Measurements from ENCODE around the gene BRAT1. TPM values are rescaled to one million over a fixed set of nuclear protein-coding genes. Genes with fewer than 3 reads are reported as not detected.

The BRAT1 gene
- total RNA-seq, 2 donors from 2014 or later: 42.1 to 42.7 TPM

DNA sequence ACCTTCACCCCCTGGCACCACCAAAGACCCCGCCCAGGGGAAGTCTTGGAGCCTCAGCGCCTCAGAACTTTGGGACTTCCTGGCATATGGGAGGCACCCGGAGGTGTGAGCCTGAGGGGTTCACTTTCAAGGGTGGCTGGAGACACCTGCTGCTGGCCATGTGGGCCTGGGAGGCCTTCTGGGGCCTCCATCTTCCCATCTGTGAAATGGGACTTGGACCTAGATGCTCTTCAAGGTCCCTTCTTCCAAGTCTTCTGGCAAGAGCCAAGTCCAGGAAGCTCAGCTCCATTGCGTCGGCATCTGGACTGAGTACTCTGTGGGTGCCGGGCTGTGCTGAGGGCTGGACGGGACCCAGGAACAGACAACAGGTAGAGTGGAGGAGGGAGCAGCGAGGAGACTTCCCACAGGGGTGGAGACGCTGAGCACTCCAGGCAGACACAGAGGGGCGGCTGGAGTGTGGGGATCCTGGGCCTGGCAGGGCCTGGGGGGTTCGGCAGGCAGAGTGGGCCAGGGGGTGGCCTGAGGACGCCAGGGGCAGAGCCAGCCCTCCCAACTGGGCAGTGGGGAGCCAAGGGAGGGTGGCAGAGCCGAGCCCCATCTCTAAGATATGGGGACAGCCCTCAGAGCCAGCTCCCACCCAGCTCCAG is 45.1 kb downstream of the BRAT1 start:
- 86 to 92% methylated on average over 7 to 13 of the region's 13 CpGs for WGBS, 2 experiments (ENCODE audit: insufficient coverage in 1 of 2, insufficient read length in 1 of 2)
- Histone ChIP-seq H3K27me3 (ENCODE audit: control insufficient read depth, insufficient read depth, low read length, poor library complexity, severe bottlenecking) (no peaks in the 10 kb centered on the region), H3K36me3 (ENCODE audit: control insufficient read depth, insufficient read depth, low read length) (no peaks in the 10 kb centered on the region), H3K4me1 (ENCODE audit: control insufficient read depth, insufficient read depth, low read length) (peaks cover 15% of the 10 kb centered on the region), H3K27ac (ENCODE audit: low read depth, low read length) (no peak overlapping the region), H3K9me3 (ENCODE audit: control insufficient read depth, low read length) (no peaks in the 10 kb centered on the region), H3K9ac (ENCODE audit: extremely low read depth, low read length, poor library complexity, severe bottlenecking) (no peak overlapping the region), H3K4me3 (ENCODE audit: low read length) (no peak overlapping the region)
- no peaks in the 10 kb centered on the region for H3K27me3 Mint-ChIP-seq (ENCODE audit: insufficient read depth)
- peaks cover 27% of the 10 kb centered on the region for H3K4me1 Mint-ChIP-seq
- TF ChIP-seq, protein P1, sequence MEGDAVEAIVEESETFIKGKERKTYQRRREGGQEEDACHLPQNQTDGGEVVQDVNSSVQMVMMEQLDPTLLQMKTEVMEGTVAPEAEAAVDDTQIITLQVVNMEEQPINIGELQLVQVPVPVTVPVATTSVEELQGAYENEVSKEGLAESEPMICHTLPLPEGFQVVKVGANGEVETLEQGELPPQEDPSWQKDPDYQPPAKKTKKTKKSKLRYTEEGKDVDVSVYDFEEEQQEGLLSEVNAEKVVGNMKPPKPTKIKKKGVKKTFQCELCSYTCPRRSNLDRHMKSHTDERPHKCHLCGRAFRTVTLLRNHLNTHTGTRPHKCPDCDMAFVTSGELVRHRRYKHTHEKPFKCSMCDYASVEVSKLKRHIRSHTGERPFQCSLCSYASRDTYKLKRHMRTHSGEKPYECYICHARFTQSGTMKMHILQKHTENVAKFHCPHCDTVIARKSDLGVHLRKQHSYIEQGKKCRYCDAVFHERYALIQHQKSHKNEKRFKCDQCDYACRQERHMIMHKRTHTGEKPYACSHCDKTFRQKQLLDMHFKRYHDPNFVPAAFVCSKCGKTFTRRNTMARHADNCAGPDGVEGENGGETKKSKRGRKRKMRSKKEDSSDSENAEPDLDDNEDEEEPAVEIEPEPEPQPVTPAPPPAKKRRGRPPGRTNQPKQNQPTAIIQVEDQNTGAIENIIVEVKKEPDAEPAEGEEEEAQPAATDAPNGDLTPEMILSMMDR (conservative IDR thresholded peaks at IDR 0.05): no peak
- no peak overlapping the region for H3K4me3 Mint-ChIP-seq
- H3K36me3 Mint-ChIP-seq (ENCODE audit: low read depth): no peaks in the 10 kb centered on the region
- H3K27ac Mint-ChIP-seq: no peak overlapping the region
- no peaks in the 10 kb centered on the region for H3K9me3 Mint-ChIP-seq
- DNase-seq: no peak

DNA sequence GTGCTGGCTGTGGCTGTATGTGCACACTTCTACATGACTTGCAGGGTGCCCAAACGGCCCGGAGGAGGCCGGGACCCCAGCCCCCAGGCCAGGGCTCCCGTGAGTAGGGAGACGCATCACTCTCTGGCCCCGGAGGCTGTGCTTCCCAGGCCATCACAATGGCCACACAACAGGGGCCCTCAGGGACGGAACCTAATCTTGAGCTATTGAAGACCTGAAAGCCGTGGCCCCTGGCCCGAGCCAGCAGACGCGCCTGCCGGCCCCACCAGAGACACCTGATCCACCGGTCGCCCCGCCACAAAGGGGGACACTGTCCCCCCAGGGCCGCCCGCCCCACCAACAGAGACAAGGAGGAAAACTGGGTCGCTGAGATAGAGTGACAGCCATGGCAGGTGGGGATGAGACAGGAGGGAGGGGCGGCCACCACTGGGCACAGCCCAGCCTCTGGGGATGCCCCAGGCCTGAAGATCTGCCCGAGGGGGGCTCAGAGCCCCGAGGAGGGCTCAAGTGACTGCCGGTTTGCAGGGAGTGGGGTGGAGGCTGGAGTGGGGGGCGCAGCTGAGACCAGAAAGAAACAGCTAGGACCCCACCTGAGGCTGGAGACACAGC is 45.9 kb downstream of the BRAT1 start:
- Histone ChIP-seq H3K4me3 (ENCODE audit: low read length) (no peak overlapping the region), H3K27me3 (ENCODE audit: control insufficient read depth, insufficient read depth, low read length, poor library complexity, severe bottlenecking) (no peaks in the 10 kb centered on the region), H3K4me1 (ENCODE audit: control insufficient read depth, insufficient read depth, low read length) (peaks cover 15% of the 10 kb centered on the region), H3K27ac (ENCODE audit: low read depth, low read length) (peak overlapping the region; percentile 60), H3K9me3 (ENCODE audit: control insufficient read depth, low read length) (no peaks in the 10 kb centered on the region), H3K36me3 (ENCODE audit: control insufficient read depth, insufficient read depth, low read length) (no peaks in the 10 kb centered on the region), H3K9ac (ENCODE audit: extremely low read depth, low read length, poor library complexity, severe bottlenecking) (no peak overlapping the region)
- Mint-ChIP-seq H3K9me3 (no peaks in the 10 kb centered on the region), H3K4me1 (peaks cover 27% of the 10 kb centered on the region), H3K27ac (no peak overlapping the region), H3K36me3 (ENCODE audit: low read depth) (no peaks in the 10 kb centered on the region), H3K4me3 (no peak overlapping the region), H3K27me3 (ENCODE audit: insufficient read depth) (no peaks in the 10 kb centered on the region)
- WGBS, 2 experiments (ENCODE audit: insufficient coverage in 1 of 2, insufficient read length in 1 of 2): 70 to 85% methylated on average over 4 to 23 of the region's 23 CpGs
- DNase-seq: no peak
- TF ChIP-seq, protein P1 (conservative IDR thresholded peaks at IDR 0.05): peak; percentile 19

DNA sequence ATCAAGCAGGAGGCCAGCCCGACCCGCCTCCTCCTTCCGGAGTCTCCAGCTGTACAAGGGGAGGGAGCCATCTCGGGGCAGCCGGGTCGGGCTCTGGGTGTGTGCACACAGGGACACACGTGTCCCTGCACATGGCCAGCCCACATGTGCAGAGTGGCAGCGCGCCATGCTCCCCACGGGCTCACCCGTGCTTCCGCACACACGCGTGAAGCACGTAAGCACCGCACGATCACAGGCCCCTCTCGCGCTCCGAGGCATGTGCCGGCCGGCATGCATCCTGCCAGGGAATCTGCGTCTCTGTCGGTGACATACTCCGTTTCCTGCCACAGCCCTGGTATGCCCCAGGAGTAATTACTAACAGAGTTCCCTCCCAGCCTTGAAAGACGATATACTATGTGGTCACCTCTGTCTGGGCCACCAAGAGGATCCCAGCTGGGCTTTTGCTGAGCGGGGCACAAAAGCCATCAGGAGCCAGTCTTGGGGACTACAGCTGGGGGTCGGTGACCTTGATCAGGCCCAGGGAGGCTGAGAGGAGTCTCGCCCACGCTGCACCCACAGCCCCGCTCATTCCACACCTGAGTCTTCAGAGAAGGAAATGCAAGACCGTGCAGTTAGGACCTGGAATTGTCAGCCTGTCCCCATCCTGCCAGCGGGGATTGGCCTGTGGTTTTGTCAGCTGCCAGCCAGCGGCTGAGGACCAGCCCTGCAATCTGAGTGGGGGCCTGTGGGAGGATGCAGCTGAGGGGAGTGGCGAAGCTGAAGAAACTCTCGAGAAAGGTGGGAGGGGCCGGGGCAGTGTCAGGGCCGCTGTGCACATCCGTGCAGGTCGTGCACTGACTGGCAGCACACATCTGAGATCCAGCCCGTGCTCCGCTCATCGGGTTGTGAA is 46.8 kb downstream of the BRAT1 start:
- Mint-ChIP-seq H3K9me3 (no peaks in the 10 kb centered on the region), H3K4me3 (no peak overlapping the region), H3K4me1 (peaks cover 27% of the 10 kb centered on the region), H3K36me3 (ENCODE audit: low read depth) (no peaks in the 10 kb centered on the region), H3K27ac (no peak overlapping the region), H3K27me3 (ENCODE audit: insufficient read depth) (no peaks in the 10 kb centered on the region)
- H3K36me3 ChIP-seq (ENCODE audit: control insufficient read depth, insufficient read depth, low read length): no peaks in the 10 kb centered on the region
- WGBS, 2 experiments (ENCODE audit: insufficient coverage in 1 of 2, insufficient read length in 1 of 2): 88% methylated on average over 35 to 43 of the region's 43 CpGs
- no peaks in the 10 kb centered on the region for H3K9me3 ChIP-seq (ENCODE audit: control insufficient read depth, low read length)
- peak; percentile 54 for DNase-seq
- peaks cover 15% of the 10 kb centered on the region for H3K4me1 ChIP-seq (ENCODE audit: control insufficient read depth, insufficient read depth, low read length)
- no peak overlapping the region for H3K4me3 ChIP-seq (ENCODE audit: low read length)
- TF ChIP-seq, protein P1 (conservative IDR thresholded peaks at IDR 0.05): no peak
- H3K9ac ChIP-seq (ENCODE audit: extremely low read depth, low read length, poor library complexity, severe bottlenecking): no peak overlapping the region
- peak overlapping the region; percentile 60 for H3K27ac ChIP-seq (ENCODE audit: low read depth, low read length)
- H3K27me3 ChIP-seq (ENCODE audit: control insufficient read depth, insufficient read depth, low read length, poor library complexity, severe bottlenecking): no peaks in the 10 kb centered on the region

All from endodermal cell (in vitro differentiated cells).